Inflammatory macrophage (primary cell): ENCODE data around the gene TEX44.
"Not testable (repeated sequence)": the region's sequence is repeated elsewhere in the genome, so short reads cannot be mapped to it uniquely, and the experiment has no call there.

ENCODE experiments used
- DNase-seq, 2 donors: peaks; one replicate each; pipeline ENCODE4 v3.0.0-alpha.2; 2020 to 2022
- total RNA-seq, 18 experiments: gene quantifications; one replicate each; lab custom pipeline; 2026; ENCODE audit warnings: mixed read lengths in 6 of 18, inconsistent platforms in 2 of 18; lab: John Stamatoyannopoulos, UW

TEX44 gene
- 0 reads per million in 18 experiments for total RNA-seq

- no peak for DNase-seq
Observed at GRCh38 chr2:231592636-231593145, at the start of gene TEX44. TSS of gene TEX44 (plus strand) at chr2:231592864. CDS start at chr2:231592952, 88 bp downstream.

- DNase-seq, result peak; percentile 96 to 97
Observed at GRCh38 chr2:231545105-231545902, 47.4 kb upstream of the TEX44 start.

GRCh38 chr2:231546014-231546715, 46.5 kb upstream of the TEX44 start:
- peak; percentile 57 to 63 for DNase-seq

GRCh38 chr2:231547315-231548110, 45.2 kb upstream of the TEX44 start:
- no peak for DNase-seq

GRCh38 chr2:231548752-231549151, 43.9 kb upstream of the TEX44 start:
- DNase-seq, result no peak

- no peak for DNase-seq
Observed at GRCh38 chr2:231549446-231550239, 43.0 kb upstream of the TEX44 start.

- DNase-seq, result no peak
Observed at GRCh38 chr2:231552752-231553151, 39.9 kb upstream of the TEX44 start.

- DNase-seq, result no peak
Observed at GRCh38 chr2:231554327-231554726, 38.3 kb upstream of the TEX44 start.

- DNase-seq, result peak; percentile 35 to 69
Observed at GRCh38 chr2:231554748-231555545, 37.7 kb upstream of the TEX44 start.

GRCh38 chr2:231556496-231556895, 36.2 kb upstream of the TEX44 start:
- DNase-seq, result not testable (repeated sequence)

GRCh38 chr2:231556981-231557380, 35.7 kb upstream of the TEX44 start:
- DNase-seq, result no peak

- DNase-seq, result peak; percentile 88 to 90
Observed at GRCh38 chr2:231557571-231558217, 35.0 kb upstream of the TEX44 start.

- peak; percentile 47 to 63 for DNase-seq
Observed at GRCh38 chr2:231563378-231563961, 29.2 kb upstream of the TEX44 start.

GRCh38 chr2:231565887-231566594, 26.6 kb upstream of the TEX44 start:
- no peak for DNase-seq

- no peak for DNase-seq
Observed at GRCh38 chr2:231567159-231567558, 25.5 kb upstream of the TEX44 start.

- DNase-seq, result no peak
Observed at GRCh38 chr2:231568098-231568784, 24.4 kb upstream of the TEX44 start.

GRCh38 chr2:231568785-231569435, 23.8 kb upstream of the TEX44 start:
- no peak for DNase-seq

GRCh38 chr2:231570915-231571314, 21.7 kb upstream of the TEX44 start:
- not testable (repeated sequence) for DNase-seq
